Measurements from ENCODE around the gene NMNAT2.

The NMNAT2 gene

DNA sequence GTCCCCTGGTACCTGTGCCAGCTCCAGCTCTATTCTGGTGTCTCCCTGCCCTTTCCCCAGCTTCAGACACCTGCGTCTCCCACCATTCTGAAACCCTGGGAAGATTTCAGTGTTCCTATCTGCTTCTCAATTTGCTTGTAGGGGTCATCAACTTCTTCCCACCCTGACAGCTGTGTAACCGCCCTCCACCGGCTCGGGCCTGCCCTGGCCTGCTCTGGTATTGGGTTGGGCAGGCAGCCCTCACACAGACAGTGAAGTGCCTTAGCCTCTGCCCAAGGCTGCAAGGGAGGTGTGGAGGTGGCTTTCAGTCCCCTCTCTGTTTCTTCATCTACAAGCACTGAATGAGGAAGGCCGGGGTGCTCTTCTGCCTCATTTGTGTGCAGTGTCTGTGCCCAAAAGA lies 134.9 kb downstream of the NMNAT2 start:
- Histone ChIP-seq H2BK5ac (ENCODE audit: low read length) (no peak overlapping the region), H3K18ac (ENCODE audit: low read length) (no peak overlapping the region), H3K23ac (ENCODE audit: low read length) (no peak overlapping the region), H4K5ac (ENCODE audit: low read length) (no peak overlapping the region), H3K56ac (ENCODE audit: low read length) (no peak overlapping the region), H3K9ac (ENCODE audit: low read length) (no peak overlapping the region), H3K79me1 (ENCODE audit: low read length) (no peaks in the 10 kb centered on the region), H3K27ac (ENCODE audit: low read depth, low read length) (no peak overlapping the region), H3K36me3 (ENCODE audit: control insufficient read depth, insufficient read depth, low read length) (no peaks in the 10 kb centered on the region), H4K8ac (ENCODE audit: low read depth, low read length) (no peak overlapping the region), H3K4me2 (ENCODE audit: low read length) (no peak overlapping the region), H3K4me3 (ENCODE audit: low read length) (no peak overlapping the region), H2BK120ac (ENCODE audit: low read depth, low read length) (no peak overlapping the region), H3K4ac (ENCODE audit: low read depth, low read length) (no peak overlapping the region), H2AK5ac (ENCODE audit: low read length) (peak overlapping the region; percentile 19), H3K79me2 (ENCODE audit: control insufficient read depth, insufficient read depth, low read length) (no peaks in the 10 kb centered on the region), H3K4me1 (ENCODE audit: control insufficient read depth, low read depth, low read length) (peaks cover 17% of the 10 kb centered on the region), H3K27me3 (ENCODE audit: insufficient read depth, low read length, poor library complexity) (no peaks in the 10 kb centered on the region), H2BK15ac (replicated peaks; ENCODE audit: low read depth) (no peak overlapping the region)
- WGBS (ENCODE audit: extremely low coverage, insufficient coverage, low lambda C conversion rate): no CpG with 5 or more reads among the region's 5 CpGs
- DNase-seq: no peak

DNA sequence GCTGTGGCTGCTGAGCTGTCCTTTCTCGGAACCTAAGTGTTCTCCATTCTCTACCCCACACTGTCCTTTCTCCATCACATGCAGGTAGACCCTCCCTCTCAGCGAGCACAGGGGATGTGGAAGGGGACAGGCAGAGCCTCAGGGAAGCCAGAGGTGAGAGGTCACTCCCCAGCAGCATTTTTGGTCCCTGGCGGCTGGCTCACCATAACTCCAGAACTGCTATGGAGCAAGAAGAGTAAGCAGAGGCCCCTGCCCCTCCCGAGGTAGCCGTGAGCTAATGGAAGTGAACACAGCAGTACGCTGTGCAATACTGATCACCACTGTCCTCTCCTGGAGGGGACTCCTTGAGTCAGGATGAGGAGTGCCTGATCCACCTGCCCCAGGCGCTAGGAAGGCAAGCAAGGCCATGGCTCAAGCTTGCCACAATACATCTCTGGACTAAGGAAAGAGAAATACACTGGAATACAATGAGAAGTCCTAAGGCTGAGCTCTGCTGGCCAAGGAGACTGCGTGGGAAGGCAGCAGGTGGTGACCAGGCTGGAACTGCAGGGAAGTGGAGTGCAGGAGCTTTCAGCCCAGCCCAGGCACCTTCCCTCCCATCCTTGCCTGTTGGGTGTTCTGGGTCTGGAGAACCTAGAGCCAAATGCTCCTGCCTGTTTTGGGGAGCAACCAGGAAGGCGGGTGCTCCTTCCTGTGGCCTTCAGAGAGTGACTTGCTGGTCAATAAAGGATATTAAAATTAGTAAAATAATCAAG lies 135.9 kb downstream of the NMNAT2 start:
- Histone ChIP-seq H3K36me3 (ENCODE audit: control insufficient read depth, insufficient read depth, low read length) (no peaks in the 10 kb centered on the region), H2AK5ac (ENCODE audit: low read length) (peak overlapping the region; percentile 38), H3K4me3 (ENCODE audit: low read length) (no peak overlapping the region), H2BK120ac (ENCODE audit: low read depth, low read length) (no peak overlapping the region), H3K27me3 (ENCODE audit: insufficient read depth, low read length, poor library complexity) (no peaks in the 10 kb centered on the region), H3K18ac (ENCODE audit: low read length) (peak overlapping the region; percentile 1), H4K8ac (ENCODE audit: low read depth, low read length) (no peak overlapping the region), H4K5ac (ENCODE audit: low read length) (no peak overlapping the region), H3K4me2 (ENCODE audit: low read length) (no peak overlapping the region), H3K9ac (ENCODE audit: low read length) (peak overlapping the region; percentile 10), H2BK5ac (ENCODE audit: low read length) (no peak overlapping the region), H3K4ac (ENCODE audit: low read depth, low read length) (no peak overlapping the region), H3K79me2 (ENCODE audit: control insufficient read depth, insufficient read depth, low read length) (no peaks in the 10 kb centered on the region), H3K79me1 (ENCODE audit: low read length) (no peaks in the 10 kb centered on the region), H2BK15ac (replicated peaks; ENCODE audit: low read depth) (no peak overlapping the region), H3K56ac (ENCODE audit: low read length) (peak overlapping the region; percentile 73), H3K27ac (ENCODE audit: low read depth, low read length) (no peak overlapping the region), H3K4me1 (ENCODE audit: control insufficient read depth, low read depth, low read length) (peaks cover 19% of the 10 kb centered on the region), H3K23ac (ENCODE audit: low read length) (no peak overlapping the region)
- no peak for DNase-seq
- no CpG with 5 or more reads among the region's 9 CpGs for WGBS (ENCODE audit: extremely low coverage, insufficient coverage, low lambda C conversion rate)

DNA sequence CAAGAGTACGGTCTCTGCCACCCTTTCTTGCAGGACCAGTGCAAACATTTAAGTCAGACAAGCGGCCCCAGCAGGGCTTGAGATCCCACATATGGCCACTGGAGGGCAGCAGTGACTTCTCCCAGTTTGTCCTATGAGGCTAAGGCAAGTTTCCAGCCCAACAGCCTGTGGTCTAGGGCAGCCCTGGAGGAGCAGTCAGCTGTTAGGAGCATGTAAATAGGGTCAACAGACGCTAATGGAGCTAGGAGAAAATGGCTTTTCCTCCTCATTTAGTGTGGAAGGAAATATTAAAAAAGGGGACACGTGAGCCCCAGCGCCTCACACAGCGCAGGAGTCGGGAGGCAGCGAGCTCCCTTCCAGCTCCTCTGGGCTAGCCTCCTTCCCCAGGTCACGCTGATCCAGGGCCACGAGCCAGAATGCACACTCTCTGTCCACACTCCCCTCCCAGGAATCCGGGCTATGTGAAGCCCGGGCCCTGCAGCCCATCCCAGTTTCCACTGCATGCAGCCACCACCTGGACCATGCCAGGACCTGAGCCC lies 136.6 kb downstream of the NMNAT2 start:
- Histone ChIP-seq H3K4me3 (ENCODE audit: low read length) (no peak overlapping the region), H3K4ac (ENCODE audit: low read depth, low read length) (no peak overlapping the region), H3K56ac (ENCODE audit: low read length) (peak overlapping the region; percentile 73), H3K4me2 (ENCODE audit: low read length) (no peak overlapping the region), H4K5ac (ENCODE audit: low read length) (no peak overlapping the region), H2BK15ac (replicated peaks; ENCODE audit: low read depth) (no peak overlapping the region), H3K18ac (ENCODE audit: low read length) (peak overlapping the region; percentile 1), H2BK120ac (ENCODE audit: low read depth, low read length) (no peak overlapping the region), H3K23ac (ENCODE audit: low read length) (no peak overlapping the region), H3K27me3 (ENCODE audit: insufficient read depth, low read length, poor library complexity) (no peaks in the 10 kb centered on the region), H2BK5ac (ENCODE audit: low read length) (no peak overlapping the region), H3K27ac (ENCODE audit: low read depth, low read length) (no peak overlapping the region), H2AK5ac (ENCODE audit: low read length) (peak overlapping the region; percentile 38), H3K79me2 (ENCODE audit: control insufficient read depth, insufficient read depth, low read length) (no peaks in the 10 kb centered on the region), H4K8ac (ENCODE audit: low read depth, low read length) (no peak overlapping the region), H3K9ac (ENCODE audit: low read length) (peak overlapping the region; percentile 10), H3K4me1 (ENCODE audit: control insufficient read depth, low read depth, low read length) (peaks cover 14% of the 10 kb centered on the region), H3K36me3 (ENCODE audit: control insufficient read depth, insufficient read depth, low read length) (no peaks in the 10 kb centered on the region), H3K79me1 (ENCODE audit: low read length) (no peaks in the 10 kb centered on the region)
- no CpG with 5 or more reads among the region's 12 CpGs for WGBS (ENCODE audit: extremely low coverage, insufficient coverage, low lambda C conversion rate)
- DNase-seq: peak; percentile 95

DNA sequence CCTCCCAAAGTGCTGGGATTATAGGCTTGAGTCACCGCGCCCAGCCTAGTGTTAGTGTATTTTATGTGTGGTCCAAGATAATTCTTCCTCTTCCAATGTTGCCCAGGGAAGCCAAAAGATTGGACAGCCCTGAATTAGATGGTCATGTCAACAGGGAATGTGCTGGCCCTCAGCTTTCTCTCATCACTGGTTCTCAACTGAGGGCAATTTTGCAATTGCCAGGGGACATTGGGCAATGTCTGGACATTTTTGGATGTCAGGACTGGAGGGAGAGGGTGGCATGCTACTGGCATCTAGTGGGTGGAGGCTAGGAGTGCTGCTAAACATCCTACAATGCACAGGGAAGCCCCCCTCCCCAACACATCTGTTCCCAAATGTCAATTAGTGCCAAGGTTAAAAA lies 137.1 kb downstream of the NMNAT2 start:
- no peak overlapping the region for H2BK15ac ChIP-seq (replicated peaks; ENCODE audit: low read depth)
- no peak overlapping the region for H3K9ac ChIP-seq (ENCODE audit: low read length)
- no peak for DNase-seq
- no peaks in the 10 kb centered on the region for H3K79me1 ChIP-seq (ENCODE audit: low read length)
- no peak overlapping the region for H2BK120ac ChIP-seq (ENCODE audit: low read depth, low read length)
- no peak overlapping the region for H3K4me2 ChIP-seq (ENCODE audit: low read length)
- H3K36me3 ChIP-seq (ENCODE audit: control insufficient read depth, insufficient read depth, low read length): no peaks in the 10 kb centered on the region
- H2BK5ac ChIP-seq (ENCODE audit: low read length): no peak overlapping the region
- peaks cover 15% of the 10 kb centered on the region for H3K4me1 ChIP-seq (ENCODE audit: control insufficient read depth, low read depth, low read length)
- H3K4ac ChIP-seq (ENCODE audit: low read depth, low read length): no peak overlapping the region
- H3K4me3 ChIP-seq (ENCODE audit: low read length): no peak overlapping the region
- H4K5ac ChIP-seq (ENCODE audit: low read length): no peak overlapping the region
- H3K79me2 ChIP-seq (ENCODE audit: control insufficient read depth, insufficient read depth, low read length): no peaks in the 10 kb centered on the region
- H2AK5ac ChIP-seq (ENCODE audit: low read length): no peak overlapping the region
- H3K56ac ChIP-seq (ENCODE audit: low read length): no peak overlapping the region
- no peak overlapping the region for H3K23ac ChIP-seq (ENCODE audit: low read length)
- H4K8ac ChIP-seq (ENCODE audit: low read depth, low read length): no peak overlapping the region
- H3K27ac ChIP-seq (ENCODE audit: low read depth, low read length): no peak overlapping the region
- H3K27me3 ChIP-seq (ENCODE audit: insufficient read depth, low read length, poor library complexity): no peaks in the 10 kb centered on the region
- WGBS (ENCODE audit: extremely low coverage, insufficient coverage, low lambda C conversion rate): no CpG with 5 or more reads among the region's 2 CpGs
- no peak overlapping the region for H3K18ac ChIP-seq (ENCODE audit: low read length)

DNA sequence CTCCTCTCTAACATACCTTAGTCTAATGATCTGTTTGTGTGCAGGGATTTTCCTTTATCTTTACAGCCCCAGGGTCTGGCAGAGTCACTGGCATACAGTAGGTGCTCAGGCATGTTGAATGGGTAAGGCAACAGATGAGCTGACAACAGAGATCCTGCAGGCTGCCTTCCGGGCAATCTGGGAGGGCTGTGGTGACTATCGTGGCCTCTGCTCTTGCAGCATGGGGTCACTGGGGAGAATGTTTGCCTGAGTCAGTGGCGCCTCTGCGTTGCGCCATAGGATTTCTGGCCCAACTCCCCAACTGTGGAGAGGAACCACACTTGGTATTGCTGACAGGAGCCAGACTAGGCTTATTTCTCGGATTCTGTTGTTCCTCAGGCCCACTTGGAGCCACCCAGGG lies 138.3 kb downstream of the NMNAT2 start:
- no CpG with 5 or more reads among the region's 6 CpGs for WGBS (ENCODE audit: extremely low coverage, insufficient coverage, low lambda C conversion rate)

More for the DNA sequence above, 138.3 kb downstream of the NMNAT2 start:
- no peak overlapping the region for H3K23ac ChIP-seq (ENCODE audit: low read length)
- H3K36me3 ChIP-seq (ENCODE audit: control insufficient read depth, insufficient read depth, low read length): no peaks in the 10 kb centered on the region
- no peak overlapping the region for H3K4me3 ChIP-seq (ENCODE audit: low read length)
- H4K8ac ChIP-seq (ENCODE audit: low read depth, low read length): no peak overlapping the region
- H4K5ac ChIP-seq (ENCODE audit: low read length): no peak overlapping the region
- no peak overlapping the region for H3K9ac ChIP-seq (ENCODE audit: low read length)
- H2BK120ac ChIP-seq (ENCODE audit: low read depth, low read length): peak overlapping the region; percentile 14
- H2BK5ac ChIP-seq (ENCODE audit: low read length): no peak overlapping the region
- no peak overlapping the region for H3K4ac ChIP-seq (ENCODE audit: low read depth, low read length)
- DNase-seq: no peak
- H3K56ac ChIP-seq (ENCODE audit: low read length): peak overlapping the region; percentile 51
- H3K4me2 ChIP-seq (ENCODE audit: low read length): no peak overlapping the region
- no peaks in the 10 kb centered on the region for H3K79me1 ChIP-seq (ENCODE audit: low read length)
- H2AK5ac ChIP-seq (ENCODE audit: low read length): peak overlapping the region; percentile 37
- H3K27me3 ChIP-seq (ENCODE audit: insufficient read depth, low read length, poor library complexity): no peaks in the 10 kb centered on the region
- peaks cover 15% of the 10 kb centered on the region for H3K4me1 ChIP-seq (ENCODE audit: control insufficient read depth, low read depth, low read length)
- H3K27ac ChIP-seq (ENCODE audit: low read depth, low read length): no peak overlapping the region
- H3K79me2 ChIP-seq (ENCODE audit: control insufficient read depth, insufficient read depth, low read length): no peaks in the 10 kb centered on the region
- H2BK15ac ChIP-seq (replicated peaks; ENCODE audit: low read depth): no peak overlapping the region
- H3K18ac ChIP-seq (ENCODE audit: low read length): no peak overlapping the region

All from mesendoderm (in vitro differentiated cells).